Esophagus mucosa (tissue), 1 donor: ENCODE results near the gene KRTAP4-5. TPM values are rescaled to one million over a fixed set of nuclear protein-coding genes. Genes with fewer than 3 reads are reported as not detected.
"Not testable (repeated sequence)": the region's sequence is repeated elsewhere in the genome, so short reads cannot be mapped to it uniquely, and the experiment has no call there.

Source experiments
- ATAC-seq: fragments of 200-7000 bp; cut with Tn5 transposase; one replicate; pipeline ENCODE4 v1.9.1; 2020
- total RNA-seq: library from RNA; stranded (reverse); gene quantifications from one replicate; pipeline ENCODE4 v1.2.4, GENCODE V29; 2023
- donor health status: DM: yes; HTN: yes; CAD: no.

KRTAP4-5 gene
- total RNA-seq, 1 donor from 2014 or later = not detected

- no peak for ATAC-seq
Observed at GRCh38 chr17:41145261-41145660, 4.4 kb downstream of the KRTAP4-5 start.

GRCh38 chr17:41144846-41145245 is 4.8 kb downstream of the KRTAP4-5 start:
- no peak for ATAC-seq

- ATAC-seq = no peak
Observed at GRCh38 chr17:41141361-41141760, 8.3 kb downstream of the KRTAP4-5 start.

GRCh38 chr17:41140360-41141131 is 9.1 kb downstream of the KRTAP4-5 start, which contains the start of gene KRTAP4-6:
Gene KRTAP4-6, minus strand, starts transcription at chr17:41140544. Its CDS starts 57 bp downstream, at chr17:41140487.
- ATAC-seq = peak; percentile 86

GRCh38 chr17:41139865-41140264 is 9.8 kb downstream of the KRTAP4-5 start:
- not testable (repeated sequence) for ATAC-seq

GRCh38 chr17:41133880-41134735 is 15.5 kb downstream of the KRTAP4-5 start:
- ATAC-seq = no peak

GRCh38 chr17:41131979-41132378 is 17.6 kb downstream of the KRTAP4-5 start:
- peak; percentile 66 for ATAC-seq

GRCh38 chr17:41127371-41127770 is 22.3 kb downstream of the KRTAP4-5 start:
- ATAC-seq = no peak

GRCh38 chr17:41126412-41126811 is 23.2 kb downstream of the KRTAP4-5 start:
- no peak for ATAC-seq

- no peak for ATAC-seq
Observed at GRCh38 chr17:41125064-41125463, 24.6 kb downstream of the KRTAP4-5 start.

GRCh38 chr17:41123991-41124371 is 25.6 kb downstream of the KRTAP4-5 start, which contains the start of gene KRTAP4-12:
Gene KRTAP4-12, minus strand, starts transcription at chr17:41124182. Its CDS starts 60 bp downstream, at chr17:41124122.
- ATAC-seq = not testable (repeated sequence)

GRCh38 chr17:41123292-41123990 is 26.2 kb downstream of the KRTAP4-5 start:
- not testable (repeated sequence) for ATAC-seq

GRCh38 chr17:41121742-41122141 is 27.9 kb downstream of the KRTAP4-5 start:
- no peak for ATAC-seq

- ATAC-seq = not testable (repeated sequence)
Observed at GRCh38 chr17:41119696-41120690, 29.6 kb downstream of the KRTAP4-5 start.

- ATAC-seq = no peak
Observed at GRCh38 chr17:41118721-41119120, 30.9 kb downstream of the KRTAP4-5 start.

- ATAC-seq = not testable (repeated sequence)
Observed at GRCh38 chr17:41117846-41118386, 31.7 kb downstream of the KRTAP4-5 start, which contains the start of gene KRTAP4-11. Gene KRTAP4-11, minus strand, starts transcription at chr17:41118373. Its CDS starts 58 bp downstream, at chr17:41118315.

- no peak for ATAC-seq
Observed at GRCh38 chr17:41116297-41116696, 33.3 kb downstream of the KRTAP4-5 start.

GRCh38 chr17:41111151-41111885 is 38.3 kb downstream of the KRTAP4-5 start:
- ATAC-seq = no peak

- ATAC-seq = not testable (repeated sequence)
Observed at GRCh38 chr17:41108728-41109386, 40.8 kb downstream of the KRTAP4-5 start.
